Measurements from ENCODE around the gene MYBBP1A. TPM values are rescaled to one million over a fixed set of nuclear protein-coding genes. Genes with fewer than 3 reads are reported as not detected.
"Not testable (repeated sequence)": the region's sequence is repeated elsewhere in the genome, so short reads cannot be mapped to it uniquely, and the experiment has no call there.

Gene MYBBP1A, protein sequence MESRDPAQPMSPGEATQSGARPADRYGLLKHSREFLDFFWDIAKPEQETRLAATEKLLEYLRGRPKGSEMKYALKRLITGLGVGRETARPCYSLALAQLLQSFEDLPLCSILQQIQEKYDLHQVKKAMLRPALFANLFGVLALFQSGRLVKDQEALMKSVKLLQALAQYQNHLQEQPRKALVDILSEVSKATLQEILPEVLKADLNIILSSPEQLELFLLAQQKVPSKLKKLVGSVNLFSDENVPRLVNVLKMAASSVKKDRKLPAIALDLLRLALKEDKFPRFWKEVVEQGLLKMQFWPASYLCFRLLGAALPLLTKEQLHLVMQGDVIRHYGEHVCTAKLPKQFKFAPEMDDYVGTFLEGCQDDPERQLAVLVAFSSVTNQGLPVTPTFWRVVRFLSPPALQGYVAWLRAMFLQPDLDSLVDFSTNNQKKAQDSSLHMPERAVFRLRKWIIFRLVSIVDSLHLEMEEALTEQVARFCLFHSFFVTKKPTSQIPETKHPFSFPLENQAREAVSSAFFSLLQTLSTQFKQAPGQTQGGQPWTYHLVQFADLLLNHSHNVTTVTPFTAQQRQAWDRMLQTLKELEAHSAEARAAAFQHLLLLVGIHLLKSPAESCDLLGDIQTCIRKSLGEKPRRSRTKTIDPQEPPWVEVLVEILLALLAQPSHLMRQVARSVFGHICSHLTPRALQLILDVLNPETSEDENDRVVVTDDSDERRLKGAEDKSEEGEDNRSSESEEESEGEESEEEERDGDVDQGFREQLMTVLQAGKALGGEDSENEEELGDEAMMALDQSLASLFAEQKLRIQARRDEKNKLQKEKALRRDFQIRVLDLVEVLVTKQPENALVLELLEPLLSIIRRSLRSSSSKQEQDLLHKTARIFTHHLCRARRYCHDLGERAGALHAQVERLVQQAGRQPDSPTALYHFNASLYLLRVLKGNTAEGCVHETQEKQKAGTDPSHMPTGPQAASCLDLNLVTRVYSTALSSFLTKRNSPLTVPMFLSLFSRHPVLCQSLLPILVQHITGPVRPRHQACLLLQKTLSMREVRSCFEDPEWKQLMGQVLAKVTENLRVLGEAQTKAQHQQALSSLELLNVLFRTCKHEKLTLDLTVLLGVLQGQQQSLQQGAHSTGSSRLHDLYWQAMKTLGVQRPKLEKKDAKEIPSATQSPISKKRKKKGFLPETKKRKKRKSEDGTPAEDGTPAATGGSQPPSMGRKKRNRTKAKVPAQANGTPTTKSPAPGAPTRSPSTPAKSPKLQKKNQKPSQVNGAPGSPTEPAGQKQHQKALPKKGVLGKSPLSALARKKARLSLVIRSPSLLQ (N-terminal part only)
- 10 to 100 TPM; 53.9 to 83.7 (median 54.5) TPM for total RNA-seq

DNA sequence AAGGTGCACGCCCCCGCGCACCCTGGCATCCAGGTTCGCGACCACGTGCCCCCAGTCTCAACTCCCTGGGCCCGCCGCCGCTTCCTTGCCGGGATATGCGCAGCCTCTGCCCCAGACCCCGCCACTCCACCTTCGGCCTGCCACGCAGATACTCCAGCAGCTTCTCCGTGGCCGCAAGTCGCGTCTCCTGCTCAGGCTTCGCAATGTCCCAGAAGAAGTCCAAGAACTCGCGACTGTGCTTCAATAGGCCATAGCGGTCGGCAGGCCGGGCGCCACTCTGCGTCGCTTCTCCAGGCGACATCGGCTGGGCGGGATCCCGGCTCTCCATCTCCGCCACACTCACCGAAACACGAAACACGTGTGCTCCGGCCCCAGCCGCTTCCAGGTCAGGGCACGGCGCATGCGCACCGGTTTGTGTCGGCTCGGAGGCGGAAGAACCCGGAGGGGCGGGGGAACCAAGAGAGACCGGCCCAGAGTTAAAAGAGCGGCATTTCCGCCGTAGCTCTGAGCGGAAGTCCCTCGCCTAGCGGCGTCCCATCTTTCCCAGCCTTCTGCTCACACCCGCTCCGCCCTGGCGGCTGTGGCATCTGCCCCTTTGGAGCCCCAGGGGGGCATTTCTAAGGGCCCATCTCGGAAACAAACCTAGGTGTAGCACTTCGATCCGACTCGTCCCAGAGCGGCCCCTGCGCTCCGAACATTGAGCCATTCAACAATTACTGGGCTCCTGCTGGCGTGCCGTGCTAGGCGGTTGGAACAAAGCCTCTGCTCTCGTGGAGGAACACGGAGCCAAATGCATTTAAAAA, at the start of gene MYBBP1A:
Gene MYBBP1A, minus strand, starts transcription at position 388 of the 803 bp plus-strand sequence. Its CDS starts 60 bp downstream, at position 328.
- intact Hi-C loops (cut with DNase I; ENCODE audit: low total_unique reads): no loop called here
- peak; percentile 94 to 99 for DNase-seq (ENCODE audit: low spot score in 2 of 2)
- 1% methylated on average over 37 to 66 of the region's 69 CpGs for WGBS, 2 donors
- peak within 1 kb of the TSS; percentile 69 for H3K4me3 ChIP-seq (ENCODE audit: low read depth, poor library complexity, severe bottlenecking)
- TF ChIP-seq CTCF (IDR thresholded peaks at IDR 0.05): no peak
- TF ChIP-seq POLR2A (IDR thresholded peaks at IDR 0.05): no peak

DNA sequence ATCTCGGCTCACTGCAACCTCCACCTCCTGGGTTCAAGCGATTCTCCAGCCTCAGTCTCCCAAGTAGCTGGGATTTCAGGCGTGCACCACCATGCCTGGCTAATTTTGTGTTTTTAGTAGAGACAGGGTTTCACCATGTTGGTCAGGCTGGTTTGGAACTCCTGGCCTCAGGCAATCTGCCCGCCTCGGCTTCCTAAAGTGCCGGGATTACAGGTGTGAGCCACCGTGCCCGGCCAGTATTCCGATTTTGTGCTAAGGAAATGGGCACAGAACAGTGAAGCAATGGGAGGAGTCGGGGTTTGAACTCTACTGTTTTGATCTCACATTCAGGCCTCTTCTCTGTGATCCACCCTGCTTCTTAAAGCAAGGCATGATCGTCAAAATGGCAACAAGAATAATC, 49.6 kb upstream of the MYBBP1A start:
- WGBS, 2 donors: 63 to 67% methylated on average over 11 of the region's 11 CpGs
- H3K4me3 ChIP-seq (ENCODE audit: low read depth, poor library complexity, severe bottlenecking); intact Hi-C loops (cut with DNase I; ENCODE audit: low total_unique reads); DNase-seq (ENCODE audit: low spot score in 2 of 2): not testable (repeated sequence)

- no peak overlapping the region for H3K4me3 ChIP-seq (ENCODE audit: low read depth, poor library complexity, severe bottlenecking)
- TF ChIP-seq POLR2A (IDR thresholded peaks at IDR 0.05): no peak
- no peak for TF ChIP-seq CTCF (IDR thresholded peaks at IDR 0.05)
- intact Hi-C loops (cut with DNase I; ENCODE audit: low total_unique reads): no loop called here
- DNase-seq (ENCODE audit: low spot score in 2 of 2): no peak
- 52 to 63% methylated on average over 14 to 18 of the region's 18 CpGs for WGBS, 2 donors
Measured at GRCh38 chr17:4604111-4604644, 49.0 kb upstream of the MYBBP1A start.

DNA sequence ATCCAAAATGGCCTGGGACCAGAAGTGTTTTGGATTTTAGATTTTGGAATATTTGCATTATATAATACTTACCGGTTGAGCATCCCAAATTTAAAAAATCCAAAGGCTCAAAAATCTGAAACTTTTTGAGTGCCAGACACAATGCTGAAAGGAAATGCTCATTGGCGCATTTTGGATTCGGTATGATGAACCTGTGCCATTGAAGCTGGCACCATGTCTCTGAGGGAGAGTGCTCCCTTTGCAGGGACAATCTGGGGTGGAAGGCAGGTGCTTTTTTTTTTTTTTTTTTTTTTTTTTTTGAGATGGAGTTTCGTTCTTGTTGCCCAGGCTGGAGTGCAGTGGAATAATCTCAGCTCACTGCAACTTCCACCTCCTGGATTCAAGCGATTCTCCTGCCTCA, 46.9 kb upstream of the MYBBP1A start:
- 68 to 78% methylated on average over 5 of the region's 5 CpGs for WGBS, 2 donors

More for the DNA sequence above, 46.9 kb upstream of the MYBBP1A start:
- no peak for TF ChIP-seq CTCF (IDR thresholded peaks at IDR 0.05)
- no peak for TF ChIP-seq POLR2A (IDR thresholded peaks at IDR 0.05)
- H3K4me3 ChIP-seq (ENCODE audit: low read depth, poor library complexity, severe bottlenecking): no peak overlapping the region
- intact Hi-C loops (cut with DNase I; ENCODE audit: low total_unique reads): no loop called here
- no peak for DNase-seq (ENCODE audit: low spot score in 2 of 2)
